AG04450 (cell line): ENCODE results near the gene PRSS57. TPM values are rescaled to one million over a fixed set of nuclear protein-coding genes. Genes with fewer than 3 reads are reported as not detected.

ENCODE experiments used
- CTCF ChIA-PET: fragments of 300-600, 350-600 bp; formaldehyde crosslinking; extraction: SDS; loops from one replicate; lab custom pipeline; 2022; ENCODE audit warnings: antibody characterized with exemption, inconsistent platforms; lab: Charles Lee
- POLR2A ChIA-PET: fragments of 350-600 bp; formaldehyde crosslinking; extraction: SDS; loops from one replicate; lab custom pipeline; 2021; ENCODE audit warnings: antibody characterized with exemption, inconsistent platforms; lab: Yijun Ruan, JAX
- DNase-seq: peaks from one replicate; pipeline ENCODE4 v3.0.0-alpha.2; 2011; ENCODE audit warnings: low read depth, low spot score
- H3K27ac ChIP-seq: one replicate; pipeline ENCODE4 v1.5.1; 2012; ENCODE audit warnings: low read depth, low read length, control low read depth
- H3K27me3 ChIP-seq: one replicate; pipeline ENCODE4 v1.6.0; 2012; ENCODE audit warnings: low read length; ENCODE audit not compliant: control insufficient read depth, insufficient read depth
- H3K4me3 ChIP-seq: 2 replicates; pipeline ENCODE4 v1.5.1; 2011; ENCODE audit warnings: mild to moderate bottlenecking, low read depth, low read length, control low read depth
- H3K9me3 ChIP-seq: 2 replicates; pipeline ENCODE4 v1.5.1; 2012; ENCODE audit warnings: low read length; ENCODE audit not compliant: control insufficient read depth, insufficient read depth
- polyA plus RNA-seq: library from polyadenylated mRNA; depleted of rRNA; stranded (reverse); fragments of >200 nt; gene quantifications from 2 replicates; pipeline ENCODE4 v1.2.3, GENCODE V29; 2011
- TF ChIP-seq, protein P1 (sequence below): IDR thresholded peaks from 2 replicates; pipeline ENCODE4 v1.5.1; 2011; ENCODE audit warnings: low read depth, low read length, control low read depth, inconsistent platforms

The PRSS57 gene
- polyA plus RNA-seq, 1 experiment = not detected

DNA sequence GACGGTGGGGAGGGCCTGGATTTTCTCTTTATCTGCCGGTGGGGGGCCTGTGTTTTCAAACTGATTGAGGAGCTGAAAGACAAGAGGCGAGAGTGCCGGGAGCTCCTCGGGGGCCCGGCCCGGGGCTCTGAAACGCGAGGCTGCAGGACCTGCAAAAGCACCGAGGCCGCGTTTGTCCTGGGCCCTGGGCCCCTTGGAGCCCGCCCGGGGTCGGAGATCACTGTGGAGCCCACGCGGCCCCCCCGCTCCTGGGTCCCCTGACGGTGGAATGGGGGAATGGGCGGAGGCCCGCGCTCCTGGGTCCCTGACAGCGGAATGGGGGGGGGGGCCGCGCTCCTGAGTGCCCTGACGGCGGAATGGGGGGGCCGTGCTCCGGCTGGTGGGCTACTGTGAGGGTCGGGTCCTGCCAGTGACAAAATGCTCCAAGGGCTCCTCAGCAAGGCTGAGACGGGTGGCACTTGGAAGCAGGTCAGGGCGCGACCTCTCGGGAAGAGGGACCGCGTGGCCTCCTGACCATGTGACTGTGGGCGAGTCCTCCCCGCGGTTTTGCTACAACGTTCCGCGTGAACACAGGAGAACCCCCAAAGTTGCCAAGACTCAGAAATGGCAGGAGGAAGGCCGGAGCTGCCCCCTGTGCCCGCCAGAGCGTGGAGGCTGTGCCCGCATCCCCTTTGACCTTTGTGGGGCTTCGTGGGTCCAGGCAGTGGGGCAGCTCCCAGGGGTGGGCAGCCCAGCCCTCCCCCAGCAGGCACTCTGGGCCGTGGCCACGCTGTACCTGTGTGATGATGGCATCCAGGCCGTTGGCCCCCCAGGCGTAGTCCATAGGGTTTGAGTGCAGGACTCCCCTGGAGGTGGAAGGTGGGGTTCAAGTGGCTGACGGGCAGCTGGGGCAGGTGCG is 46.1 kb downstream of the PRSS57 start:
- ChIA-PET POLR2A (no interaction called here), CTCF (no interaction called here)
- TF ChIP-seq, protein P1, sequence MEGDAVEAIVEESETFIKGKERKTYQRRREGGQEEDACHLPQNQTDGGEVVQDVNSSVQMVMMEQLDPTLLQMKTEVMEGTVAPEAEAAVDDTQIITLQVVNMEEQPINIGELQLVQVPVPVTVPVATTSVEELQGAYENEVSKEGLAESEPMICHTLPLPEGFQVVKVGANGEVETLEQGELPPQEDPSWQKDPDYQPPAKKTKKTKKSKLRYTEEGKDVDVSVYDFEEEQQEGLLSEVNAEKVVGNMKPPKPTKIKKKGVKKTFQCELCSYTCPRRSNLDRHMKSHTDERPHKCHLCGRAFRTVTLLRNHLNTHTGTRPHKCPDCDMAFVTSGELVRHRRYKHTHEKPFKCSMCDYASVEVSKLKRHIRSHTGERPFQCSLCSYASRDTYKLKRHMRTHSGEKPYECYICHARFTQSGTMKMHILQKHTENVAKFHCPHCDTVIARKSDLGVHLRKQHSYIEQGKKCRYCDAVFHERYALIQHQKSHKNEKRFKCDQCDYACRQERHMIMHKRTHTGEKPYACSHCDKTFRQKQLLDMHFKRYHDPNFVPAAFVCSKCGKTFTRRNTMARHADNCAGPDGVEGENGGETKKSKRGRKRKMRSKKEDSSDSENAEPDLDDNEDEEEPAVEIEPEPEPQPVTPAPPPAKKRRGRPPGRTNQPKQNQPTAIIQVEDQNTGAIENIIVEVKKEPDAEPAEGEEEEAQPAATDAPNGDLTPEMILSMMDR = no peak
- DNase-seq = no peak
- H3K27ac ChIP-seq = no peak overlapping the region
- no peak overlapping the region for H3K4me3 ChIP-seq
- H3K9me3 ChIP-seq = peaks cover 4% of the 10 kb centered on the region; the same call in 1 of the 2 replicates
- H3K27me3 ChIP-seq = no peaks in the 10 kb centered on the region

DNA sequence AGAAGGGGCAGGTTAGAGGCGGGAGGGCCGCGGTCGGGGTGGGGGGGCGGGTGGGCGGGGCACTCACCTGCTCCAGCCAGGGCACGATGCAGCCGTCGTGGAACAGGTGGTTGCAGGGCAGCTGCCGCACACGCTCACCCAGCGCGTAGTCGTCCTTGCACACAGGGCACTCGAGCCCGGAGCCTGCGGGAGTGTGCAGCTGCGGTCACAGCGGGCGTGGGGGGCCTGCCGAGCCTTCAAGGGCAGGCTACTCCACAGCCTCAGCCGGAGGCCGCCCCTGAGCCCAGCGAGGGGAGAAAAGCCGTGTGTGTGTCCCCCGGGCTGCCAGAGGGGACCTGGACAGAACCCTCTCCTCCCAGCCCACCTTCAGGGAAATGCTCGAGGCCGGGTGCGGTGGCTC is 46.9 kb downstream of the PRSS57 start:
- POLR2A ChIA-PET = no interaction called here
- DNase-seq = no peak
- no peak overlapping the region for H3K4me3 ChIP-seq
- TF ChIP-seq, protein P1 = no peak
- CTCF ChIA-PET = no interaction called here
- no peak overlapping the region for H3K27ac ChIP-seq
- H3K27me3 ChIP-seq = no peaks in the 10 kb centered on the region
- H3K9me3 ChIP-seq = peaks cover 4% of the 10 kb centered on the region; the same call in 1 of the 2 replicates

GRCh38 chr19:647566-648284 is 47.5 kb downstream of the PRSS57 start:
- Histone ChIP-seq H3K9me3 (peaks cover 4% of the 10 kb centered on the region; the same call in 1 of the 2 replicates), H3K27me3 (no peaks in the 10 kb centered on the region), H3K27ac (no peak overlapping the region), H3K4me3 (no peak overlapping the region)
- POLR2A ChIA-PET = interaction anchor here (0.6 kb wide), 1 partner anchor 14 kb away, joined by 4 read pairs; the partner anchor contains the start of gene POLRMT
- DNase-seq = no peak
- TF ChIP-seq, protein P1 = no peak
- CTCF ChIA-PET = no interaction called here

- TF ChIP-seq, protein P1 = no peak
- no peaks in the 10 kb centered on the region for H3K27me3 ChIP-seq
- H3K27ac ChIP-seq = no peak overlapping the region
- POLR2A ChIA-PET = interaction anchor here (0.6 kb wide), 1 partner anchor 13 kb away, joined by 4 read pairs; the partner anchor contains the start of gene POLRMT
- no peak for DNase-seq
- CTCF ChIA-PET = no interaction called here
- H3K4me3 ChIP-seq = no peak overlapping the region
- H3K9me3 ChIP-seq = peaks cover 4% of the 10 kb centered on the region; the same call in 1 of the 2 replicates
Observed at GRCh38 chr19:646779-647565, 48.3 kb downstream of the PRSS57 start.
